MM.1S (cell line): ENCODE results near the gene ZNF684.
"Not testable (repeated sequence)": the region's sequence is repeated elsewhere in the genome, so short reads cannot be mapped to it uniquely, and the experiment has no call there.

ENCODE experiments used
- CTCF ChIP-seq: fragments of 300-600 bp; sonication (generic); IDR thresholded peaks from 2 replicates; pipeline ENCODE4 v1.5.1; 2016; ENCODE audit warnings: antibody characterized with exemption, low read length, mixed read lengths
- EZH2 ChIP-seq: fragments of 300-600 bp; sonication (generic); optimal IDR thresholded peaks from 2 replicates; pipeline ENCODE3; 2017; ENCODE audit warnings: low read depth, mild to moderate bottlenecking, antibody characterized with exemption, low read length, mixed read lengths
- EZH2phosphoT487 ChIP-seq: fragments of 300-600 bp; sonication (generic); IDR thresholded peaks from 2 replicates; pipeline ENCODE4 v1.6.1; 2018; ENCODE audit warnings: antibody characterized with exemption, low read length

GRCh38 chr1:40558241-40558640, 26.8 kb downstream of the ZNF684 start:
- not testable (repeated sequence) for TF ChIP-seq CTCF, EZH2phosphoT487, EZH2
